Endothelial cell of umbilical vein (primary cell): ENCODE measurements around the gene CHIC2.

ENCODE experiments used
- EZH2 ChIP-seq: IDR thresholded peaks from 2 replicates; pipeline ENCODE4 v1.6.1; 2012; ENCODE audit warnings: borderline replicate concordance, low read depth, mild to moderate bottlenecking, moderate library complexity, low read length, inconsistent platforms; ENCODE audit not compliant: severe bottlenecking
- MYC ChIP-seq: IDR thresholded peaks from one replicate; pipeline ENCODE4 v1.6.1; 2011; ENCODE audit warnings: mild to moderate bottlenecking, low read depth, low read length
- TF ChIP-seq, protein P1 (sequence below), 2 donors: IDR thresholded peaks; 1 replicate in 1 of 2; 2 replicates in 1 of 2; pipeline ENCODE4 v1.5.1; 2011; ENCODE audit warnings: low read length in 2 of 2, mild to moderate bottlenecking in 2 of 2, moderate library complexity in 2 of 2, control low read depth in 1 of 2, inconsistent platforms in 1 of 2, low read depth in 1 of 2; ENCODE audit not compliant: insufficient read depth in 1 of 2; ENCODE audit errors: extremely low read depth in 1 of 2

DNA sequence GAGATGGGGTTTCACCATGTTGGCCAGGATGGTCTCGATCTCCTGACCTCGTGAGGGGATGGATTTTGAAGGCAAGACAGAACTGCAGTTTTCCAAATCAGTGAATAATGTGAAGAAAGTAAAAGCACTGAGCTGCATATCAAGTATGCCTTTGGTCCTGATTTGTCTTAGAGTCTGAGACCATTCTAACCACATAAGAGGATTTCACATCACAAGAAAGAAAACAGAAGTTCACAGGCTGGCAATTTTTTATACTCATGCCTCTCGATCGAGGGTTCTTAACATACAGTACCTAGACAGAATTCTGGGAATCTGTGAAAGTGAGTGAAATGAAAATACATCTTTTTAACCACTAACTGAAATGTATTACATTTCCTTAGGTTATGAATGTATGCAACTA is 23.3 kb downstream of the CHIC2 start:
- TF ChIP-seq, protein P1, sequence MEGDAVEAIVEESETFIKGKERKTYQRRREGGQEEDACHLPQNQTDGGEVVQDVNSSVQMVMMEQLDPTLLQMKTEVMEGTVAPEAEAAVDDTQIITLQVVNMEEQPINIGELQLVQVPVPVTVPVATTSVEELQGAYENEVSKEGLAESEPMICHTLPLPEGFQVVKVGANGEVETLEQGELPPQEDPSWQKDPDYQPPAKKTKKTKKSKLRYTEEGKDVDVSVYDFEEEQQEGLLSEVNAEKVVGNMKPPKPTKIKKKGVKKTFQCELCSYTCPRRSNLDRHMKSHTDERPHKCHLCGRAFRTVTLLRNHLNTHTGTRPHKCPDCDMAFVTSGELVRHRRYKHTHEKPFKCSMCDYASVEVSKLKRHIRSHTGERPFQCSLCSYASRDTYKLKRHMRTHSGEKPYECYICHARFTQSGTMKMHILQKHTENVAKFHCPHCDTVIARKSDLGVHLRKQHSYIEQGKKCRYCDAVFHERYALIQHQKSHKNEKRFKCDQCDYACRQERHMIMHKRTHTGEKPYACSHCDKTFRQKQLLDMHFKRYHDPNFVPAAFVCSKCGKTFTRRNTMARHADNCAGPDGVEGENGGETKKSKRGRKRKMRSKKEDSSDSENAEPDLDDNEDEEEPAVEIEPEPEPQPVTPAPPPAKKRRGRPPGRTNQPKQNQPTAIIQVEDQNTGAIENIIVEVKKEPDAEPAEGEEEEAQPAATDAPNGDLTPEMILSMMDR (IDR thresholded peaks at IDR 0.05; ENCODE audit: extremely low read depth in 1 of 2, insufficient read depth in 1 of 2, low read depth in 1 of 2, low read length in 2 of 2): no peak
- TF ChIP-seq EZH2: no peak
- no peak for TF ChIP-seq MYC
